Bronchial epithelial cell (primary cell): Measurements from ENCODE around the gene FLNB. TPM values are rescaled to one million over a fixed set of nuclear protein-coding genes. Genes with fewer than 3 reads are reported as not detected.
"Not testable (repeated sequence)": the region's sequence is repeated elsewhere in the genome, so short reads cannot be mapped to it uniquely, and the experiment has no call there.

Experiments used
- DNase-seq: peaks from one replicate; pipeline ENCODE4 v3.0.0-alpha.2; 2010; ENCODE audit warnings: low read depth
- FAIRE-seq: peaks from 2 replicates; lab custom pipeline; 2011; peaks lifted over from hg19 to GRCh38; lab: Jason Lieb, UNC
- H3K27me3 ChIP-seq: 2 replicates; pipeline ENCODE4 v1.5.1; 2011; ENCODE audit warnings: low read length; ENCODE audit not compliant: control insufficient read depth, insufficient read depth
- H3K36me3 ChIP-seq: 2 replicates; pipeline ENCODE4 v1.5.1; 2011; ENCODE audit warnings: low read length; ENCODE audit not compliant: control insufficient read depth, insufficient read depth
- H3K4me3 ChIP-seq: 2 replicates; pipeline ENCODE4 v1.5.1; 2011; ENCODE audit warnings: mild to moderate bottlenecking, low read depth, low read length, control low read depth
- total RNA-seq: library from RNA; depleted of rRNA; stranded (reverse); fragments of >200 nt; gene quantifications from 2 replicates; pipeline ENCODE4 v1.2.1, GENCODE V29; 2014
- TF ChIP-seq, protein P1 (sequence below): IDR thresholded peaks from 2 replicates; pipeline ENCODE4 v1.5.1; 2011; ENCODE audit warnings: mild to moderate bottlenecking, moderate library complexity, low read length, control low read depth, inconsistent platforms; ENCODE audit not compliant: insufficient read depth, severe bottlenecking

The FLNB gene
- total RNA-seq, 1 donor from 2014 or later, result 822 TPM

DNA sequence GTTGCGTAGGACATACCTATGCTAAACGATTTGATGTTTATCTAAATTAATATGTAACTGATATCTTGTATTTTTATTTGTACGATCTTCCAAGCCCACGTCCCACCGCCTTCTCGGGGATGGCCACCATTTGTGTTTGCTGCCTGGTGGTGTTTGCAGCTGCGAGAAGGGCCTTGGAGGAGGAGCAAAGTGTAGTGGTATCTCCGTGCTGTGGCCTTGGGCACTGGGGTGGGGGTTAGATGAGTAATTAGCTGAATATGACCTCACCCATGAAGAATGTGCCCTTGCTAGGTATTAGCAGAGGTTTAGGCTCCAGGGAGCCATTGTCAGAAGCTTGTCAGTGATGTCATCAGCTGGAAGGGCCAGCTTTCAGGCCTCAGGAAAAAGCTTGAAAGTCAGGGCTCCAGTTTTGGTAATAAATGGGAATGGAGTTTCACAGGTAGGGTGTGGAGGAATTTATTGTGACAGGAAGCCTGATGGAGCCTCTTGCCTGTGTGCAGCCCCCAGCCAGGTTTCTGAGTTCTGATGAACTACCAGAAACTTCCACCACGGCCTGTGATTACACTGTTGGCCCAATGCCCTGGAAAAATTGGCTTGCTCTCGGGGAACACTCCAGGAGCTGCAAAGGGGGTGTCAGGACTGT, 41.0 kb downstream of the FLNB start:
- no peak overlapping the region for H3K4me3 ChIP-seq
- FAIRE-seq, result peak; percentile 50

GRCh38 chr3:58051196-58051595, 43.0 kb downstream of the FLNB start:
- Histone ChIP-seq H3K27me3 (no peaks in the 10 kb centered on the region), H3K4me3 (no peak overlapping the region), H3K36me3 (peaks cover 1% of the 10 kb centered on the region)
- FAIRE-seq (no peak), DNase-seq (peak; percentile 90)
- TF ChIP-seq, protein P1, sequence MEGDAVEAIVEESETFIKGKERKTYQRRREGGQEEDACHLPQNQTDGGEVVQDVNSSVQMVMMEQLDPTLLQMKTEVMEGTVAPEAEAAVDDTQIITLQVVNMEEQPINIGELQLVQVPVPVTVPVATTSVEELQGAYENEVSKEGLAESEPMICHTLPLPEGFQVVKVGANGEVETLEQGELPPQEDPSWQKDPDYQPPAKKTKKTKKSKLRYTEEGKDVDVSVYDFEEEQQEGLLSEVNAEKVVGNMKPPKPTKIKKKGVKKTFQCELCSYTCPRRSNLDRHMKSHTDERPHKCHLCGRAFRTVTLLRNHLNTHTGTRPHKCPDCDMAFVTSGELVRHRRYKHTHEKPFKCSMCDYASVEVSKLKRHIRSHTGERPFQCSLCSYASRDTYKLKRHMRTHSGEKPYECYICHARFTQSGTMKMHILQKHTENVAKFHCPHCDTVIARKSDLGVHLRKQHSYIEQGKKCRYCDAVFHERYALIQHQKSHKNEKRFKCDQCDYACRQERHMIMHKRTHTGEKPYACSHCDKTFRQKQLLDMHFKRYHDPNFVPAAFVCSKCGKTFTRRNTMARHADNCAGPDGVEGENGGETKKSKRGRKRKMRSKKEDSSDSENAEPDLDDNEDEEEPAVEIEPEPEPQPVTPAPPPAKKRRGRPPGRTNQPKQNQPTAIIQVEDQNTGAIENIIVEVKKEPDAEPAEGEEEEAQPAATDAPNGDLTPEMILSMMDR, result no peak

More for the DNA sequence above, 41.0 kb downstream of the FLNB start:
- DNase-seq, result peak; percentile 99
- H3K36me3 ChIP-seq, result peaks cover 1% of the 10 kb centered on the region
- TF ChIP-seq, protein P1, result no peak
- no peaks in the 10 kb centered on the region for H3K27me3 ChIP-seq

GRCh38 chr3:58051658-58052261, 43.5 kb downstream of the FLNB start:
- not testable (repeated sequence) for DNase-seq, H3K27me3 ChIP-seq, FAIRE-seq, H3K36me3 ChIP-seq, H3K4me3 ChIP-seq

DNA sequence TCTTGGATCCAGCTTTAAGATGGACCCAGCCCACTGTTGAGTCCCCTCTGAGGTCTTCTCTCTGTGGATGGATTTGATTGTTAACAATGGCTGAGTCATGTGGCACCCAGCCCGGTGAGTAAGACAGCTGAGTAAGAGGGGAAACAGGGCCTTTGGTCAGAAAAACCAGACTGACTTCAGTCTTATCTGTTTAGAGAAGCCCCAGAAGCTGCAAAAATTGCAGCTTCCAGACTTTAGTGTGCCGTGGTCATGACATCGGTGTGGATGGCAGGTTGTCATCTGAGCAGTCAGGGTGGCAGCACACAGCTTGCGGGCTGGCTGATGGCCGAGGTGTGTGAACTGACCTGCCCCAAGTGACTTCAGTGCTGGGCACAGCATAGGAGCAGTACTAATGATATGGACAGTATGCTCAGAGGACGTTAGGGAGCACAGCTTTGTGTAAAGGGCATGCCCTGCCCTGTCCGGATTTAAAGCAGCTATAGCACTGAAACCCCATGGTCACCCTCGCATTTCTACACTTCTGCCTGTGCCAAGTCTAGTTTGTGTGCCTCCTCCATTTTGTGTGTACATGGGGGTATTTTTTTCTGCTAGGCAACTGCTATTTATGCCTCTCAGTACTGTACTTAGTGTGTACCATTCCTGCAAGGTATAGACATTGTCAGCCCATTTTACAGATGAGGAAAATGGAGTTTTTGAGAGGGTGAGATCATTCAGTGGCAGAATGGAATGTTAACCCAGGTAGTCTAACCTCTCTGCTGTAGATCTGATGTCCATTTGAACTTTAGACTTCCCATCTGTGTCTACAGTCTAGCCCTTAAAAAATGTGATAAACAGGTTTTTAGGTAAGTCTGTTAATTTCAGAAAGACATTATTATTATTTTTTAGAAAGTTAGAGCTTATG, 44.4 kb downstream of the FLNB start:
- H3K36me3 ChIP-seq, result peaks cover 1% of the 10 kb centered on the region
- no peak overlapping the region for H3K4me3 ChIP-seq
- peak; percentile 75 for FAIRE-seq
- H3K27me3 ChIP-seq, result no peaks in the 10 kb centered on the region
- peak; percentile 96 for DNase-seq
- TF ChIP-seq, protein P1, result no peak

DNA sequence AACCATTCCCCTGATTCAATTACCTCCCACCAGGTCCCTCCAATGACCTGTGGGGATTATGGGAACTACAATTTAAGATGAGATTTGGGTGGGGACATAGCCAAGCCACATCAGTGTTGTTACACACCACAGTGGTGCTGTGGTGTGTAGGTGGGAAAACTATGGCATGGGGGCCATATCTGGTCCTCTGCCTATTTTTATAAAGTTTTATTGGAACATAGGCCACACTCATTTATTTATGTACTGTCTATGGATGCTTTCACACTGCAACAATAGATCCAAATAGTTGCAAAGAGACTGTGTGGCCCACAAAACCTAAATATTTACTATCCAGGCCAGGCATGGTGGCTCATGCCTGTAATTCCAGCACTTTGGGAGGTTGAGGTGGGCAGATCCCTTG, 46.4 kb downstream of the FLNB start:
- Histone ChIP-seq H3K4me3 (no peak overlapping the region), H3K36me3 (peaks cover 1% of the 10 kb centered on the region), H3K27me3 (no peaks in the 10 kb centered on the region)
- TF ChIP-seq, protein P1, result no peak
- no peak for FAIRE-seq
- no peak for DNase-seq

DNA sequence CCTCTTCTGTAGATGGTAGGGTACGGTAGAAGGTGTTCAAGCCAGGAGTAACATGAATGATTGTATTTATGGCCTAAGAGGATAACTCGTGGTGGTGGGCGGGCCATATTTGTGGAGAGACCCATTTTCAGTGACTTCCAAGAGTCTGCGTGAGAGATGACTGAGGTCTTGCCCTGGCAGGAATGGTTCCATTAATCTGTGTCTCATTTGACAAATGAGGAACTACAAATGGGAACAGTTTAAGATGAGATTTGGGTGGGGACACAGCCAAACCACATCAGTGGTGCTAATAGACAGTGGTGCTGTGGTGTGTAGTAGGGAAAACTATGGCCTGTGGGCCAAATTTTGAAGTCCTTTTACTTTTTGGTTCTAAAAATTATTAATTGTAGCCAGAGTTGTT, 47.1 kb downstream of the FLNB start:
- FAIRE-seq, result no peak
- no peaks in the 10 kb centered on the region for H3K27me3 ChIP-seq
- no peak for DNase-seq
- TF ChIP-seq, protein P1, result no peak
- no peak overlapping the region for H3K4me3 ChIP-seq
- peaks cover 1% of the 10 kb centered on the region for H3K36me3 ChIP-seq

DNA sequence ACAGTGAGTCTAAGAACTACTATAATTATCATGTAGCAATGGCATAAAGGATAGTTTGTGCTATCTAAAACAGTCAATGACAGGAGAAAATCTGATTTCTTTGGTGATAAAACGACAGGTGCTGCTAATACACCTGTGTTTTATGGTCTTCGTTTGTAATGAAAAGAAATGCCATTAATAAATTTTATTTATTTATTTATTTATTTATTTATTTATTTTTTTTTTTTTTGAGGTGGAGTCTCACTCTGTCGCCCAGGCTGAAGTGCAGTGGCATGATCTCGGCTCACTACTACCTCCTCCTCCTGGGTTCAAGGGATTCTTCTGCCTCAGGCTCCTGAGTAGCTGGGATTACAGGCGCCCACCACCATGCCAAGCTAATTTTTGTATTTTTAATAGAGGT, 47.7 kb downstream of the FLNB start:
- H3K27me3 ChIP-seq, H3K36me3 ChIP-seq, DNase-seq, FAIRE-seq, H3K4me3 ChIP-seq: not testable (repeated sequence)
